NOMO-1 treated with dmso at 0.1 percent for 144 hours (cell line): Measurements from ENCODE around the gene PFDN6.
"Not testable (repeated sequence)": the region's sequence is repeated elsewhere in the genome, so short reads cannot be mapped to it uniquely, and the experiment has no call there.

ENCODE experiments used
- DNase-seq: peaks from one replicate; lab custom pipeline; 2025; ENCODE audit not compliant: unreplicated experiment; lab: John Stamatoyannopoulos, UW

PFDN6 gene

GRCh38 chr6:33273129-33273923 is 16.1 kb upstream of the PFDN6 start:
- DNase-seq: no peak

GRCh38 chr6:33273924-33274902 is 15.2 kb upstream of the PFDN6 start:
- DNase-seq: no peak

GRCh38 chr6:33275795-33276580 is 13.4 kb upstream of the PFDN6 start:
- not testable (repeated sequence) for DNase-seq

GRCh38 chr6:33276581-33276863 is 12.9 kb upstream of the PFDN6 start:
- DNase-seq: no peak

GRCh38 chr6:33276864-33277662 is 12.3 kb upstream of the PFDN6 start, which contains the start of gene B3GALT4:
TSS of gene B3GALT4 (plus strand) at chr6:33277123. CDS start at chr6:33277420, 297 bp downstream.
- peak; percentile 69 for DNase-seq

GRCh38 chr6:33277663-33278391 is 11.6 kb upstream of the PFDN6 start:
- no peak for DNase-seq

GRCh38 chr6:33278392-33278741 is 11.0 kb upstream of the PFDN6 start:
- DNase-seq: no peak

- DNase-seq: no peak
Measured at GRCh38 chr6:33278810-33279209, 10.6 kb upstream of the PFDN6 start.

- DNase-seq: no peak
Measured at GRCh38 chr6:33279257-33279695, 10.1 kb upstream of the PFDN6 start.

- DNase-seq: no peak
Measured at GRCh38 chr6:33279971-33280511, 9.4 kb upstream of the PFDN6 start.

GRCh38 chr6:33280539-33280938 is 8.9 kb upstream of the PFDN6 start:
- DNase-seq: no peak

GRCh38 chr6:33285214-33285613 is 4.2 kb upstream of the PFDN6 start:
- DNase-seq: not testable (repeated sequence)

GRCh38 chr6:33286946-33287914 is 2.2 kb upstream of the PFDN6 start:
- no peak for DNase-seq

GRCh38 chr6:33288141-33288920 is 1.1 kb upstream of the PFDN6 start:
- no peak for DNase-seq

GRCh38 chr6:33289784-33290315 is 449 bp downstream of the PFDN6 start:
- DNase-seq: peak; percentile 18

- no peak for DNase-seq
Measured at GRCh38 chr6:33290459-33290858, 1.1 kb downstream of the PFDN6 start.

- no peak for DNase-seq
Measured at GRCh38 chr6:33292996-33293682, 3.7 kb downstream of the PFDN6 start.
